Neural crest cell (in vitro differentiated cells): ENCODE results near the gene PALS1. TPM values are rescaled to one million over a fixed set of nuclear protein-coding genes. Genes with fewer than 3 reads are reported as not detected.
A peak's percentile ranks its signal among the peaks of the same experiment; 100 is the strongest.

ENCODE experiments used
- DNase-seq: peaks from one replicate; pipeline ENCODE4 v3.0.0; 2021; ENCODE audit warnings: low read depth, mixed read lengths, low spot score
- H3K27ac Mint-ChIP-seq: one replicate; pipeline ENCODE4 v1.8.0; 2021; ENCODE audit warnings: mild to moderate bottlenecking, mixed read lengths; ENCODE audit not compliant: unreplicated experiment
- H3K27me3 Mint-ChIP-seq: 2 replicates; pipeline ENCODE4 v1.8.0; 2021; ENCODE audit warnings: low read depth, mild to moderate bottlenecking, mixed read lengths
- H3K36me3 Mint-ChIP-seq: 2 replicates; pipeline ENCODE4 v1.8.0; 2021; ENCODE audit warnings: low read depth, mild to moderate bottlenecking, mixed read lengths
- H3K4me1 Mint-ChIP-seq: 2 replicates; pipeline ENCODE4 v1.8.0; 2021; ENCODE audit warnings: mixed read lengths
- H3K4me3 Mint-ChIP-seq: one replicate; pipeline ENCODE4 v1.8.0; 2021; ENCODE audit warnings: mild to moderate bottlenecking, mixed read lengths
- H3K9me3 Mint-ChIP-seq: 2 replicates; pipeline ENCODE4 v1.8.0; 2021; ENCODE audit warnings: mixed read lengths
- total RNA-seq: library from RNA; stranded (reverse); gene quantifications from 2 replicates; pipeline ENCODE4 v1.2.1, GENCODE V29; 2021
- TF ChIP-seq, protein P1 (sequence below): fragments of 200-600 bp; sonication (generic); conservative IDR thresholded peaks from 2 replicates; pipeline ENCODE4 v1.5.0; 2021; ENCODE audit warnings: antibody characterized with exemption, mild to moderate bottlenecking

PALS1 gene
- total RNA-seq, 1 donor from 2014 or later, result 34.5 TPM

- no peak overlapping the region for H3K27ac Mint-ChIP-seq
- peaks cover 27% of the 10 kb centered on the region for H3K4me1 Mint-ChIP-seq
These were observed 34.9 kb downstream of the PALS1 start for GRCh38 chr14:67276131-67276530.

DNA sequence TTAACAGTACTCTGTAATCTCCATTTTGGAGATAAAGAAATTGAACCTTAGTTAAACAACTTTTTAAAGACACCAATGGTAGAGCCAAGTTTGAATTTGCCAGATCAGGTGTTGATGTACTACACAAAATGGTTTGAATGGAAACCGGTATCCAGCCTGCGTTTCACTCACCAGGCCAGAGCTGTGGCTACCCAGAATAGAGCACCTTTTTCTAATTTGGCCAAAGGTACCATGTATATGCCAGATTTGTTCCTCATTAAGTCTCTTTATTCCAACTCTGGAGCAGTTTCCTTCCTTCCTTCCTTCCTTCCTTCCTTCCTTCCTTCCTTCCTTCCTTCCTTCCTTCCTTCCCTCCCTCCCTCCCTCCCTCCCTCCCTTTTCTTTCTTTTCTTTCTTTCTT, 39.3 kb downstream of the PALS1 start:
- H3K27me3 Mint-ChIP-seq, result no peaks in the 10 kb centered on the region
- no peak for DNase-seq
- H3K36me3 Mint-ChIP-seq, result peaks cover 11% of the 10 kb centered on the region
- H3K4me1 Mint-ChIP-seq, result peaks cover 15% of the 10 kb centered on the region
- no peak overlapping the region for H3K27ac Mint-ChIP-seq
- H3K4me3 Mint-ChIP-seq, result no peak overlapping the region
- TF ChIP-seq, protein P1, sequence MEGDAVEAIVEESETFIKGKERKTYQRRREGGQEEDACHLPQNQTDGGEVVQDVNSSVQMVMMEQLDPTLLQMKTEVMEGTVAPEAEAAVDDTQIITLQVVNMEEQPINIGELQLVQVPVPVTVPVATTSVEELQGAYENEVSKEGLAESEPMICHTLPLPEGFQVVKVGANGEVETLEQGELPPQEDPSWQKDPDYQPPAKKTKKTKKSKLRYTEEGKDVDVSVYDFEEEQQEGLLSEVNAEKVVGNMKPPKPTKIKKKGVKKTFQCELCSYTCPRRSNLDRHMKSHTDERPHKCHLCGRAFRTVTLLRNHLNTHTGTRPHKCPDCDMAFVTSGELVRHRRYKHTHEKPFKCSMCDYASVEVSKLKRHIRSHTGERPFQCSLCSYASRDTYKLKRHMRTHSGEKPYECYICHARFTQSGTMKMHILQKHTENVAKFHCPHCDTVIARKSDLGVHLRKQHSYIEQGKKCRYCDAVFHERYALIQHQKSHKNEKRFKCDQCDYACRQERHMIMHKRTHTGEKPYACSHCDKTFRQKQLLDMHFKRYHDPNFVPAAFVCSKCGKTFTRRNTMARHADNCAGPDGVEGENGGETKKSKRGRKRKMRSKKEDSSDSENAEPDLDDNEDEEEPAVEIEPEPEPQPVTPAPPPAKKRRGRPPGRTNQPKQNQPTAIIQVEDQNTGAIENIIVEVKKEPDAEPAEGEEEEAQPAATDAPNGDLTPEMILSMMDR, result no peak
- H3K9me3 Mint-ChIP-seq, result no peaks in the 10 kb centered on the region

More at GRCh38 chr14:67276131-67276530, 34.9 kb downstream of the PALS1 start:
- Mint-ChIP-seq H3K4me3 (no peak overlapping the region), H3K9me3 (no peaks in the 10 kb centered on the region), H3K36me3 (peaks cover 29% of the 10 kb centered on the region), H3K27me3 (no peaks in the 10 kb centered on the region)
- no peak for DNase-seq
- TF ChIP-seq, protein P1, result no peak

DNA sequence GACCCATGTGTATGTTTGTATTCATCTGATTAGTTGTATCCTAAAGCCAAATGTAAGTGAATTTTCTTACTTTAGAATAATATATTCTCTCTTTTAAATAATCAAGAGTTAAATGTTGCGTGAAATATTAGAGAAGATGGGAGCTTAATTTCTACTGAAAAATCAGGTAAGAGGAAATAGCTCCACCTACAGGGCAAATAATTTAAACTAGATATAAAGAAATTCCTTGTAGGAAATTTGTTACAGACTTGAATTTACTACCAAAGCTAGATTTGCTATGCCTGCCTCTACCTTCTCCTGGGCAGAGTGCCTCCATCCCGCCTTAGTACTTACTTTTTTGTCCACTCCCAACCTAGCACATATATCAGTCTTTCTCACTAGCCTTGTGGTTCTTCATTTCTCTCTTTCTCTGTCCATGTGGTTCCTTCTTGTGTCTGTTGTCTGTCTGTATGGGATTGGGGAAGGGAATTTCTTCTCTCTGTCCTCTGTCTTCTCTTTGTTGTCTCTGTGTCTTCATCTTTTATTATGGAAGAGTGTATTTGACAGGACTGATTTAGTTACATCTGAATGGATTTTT, 44.7 kb downstream of the PALS1 start:
- Mint-ChIP-seq H3K27me3 (no peaks in the 10 kb centered on the region), H3K9me3 (no peaks in the 10 kb centered on the region), H3K4me3 (no peak overlapping the region), H3K27ac (no peak overlapping the region), H3K4me1 (peaks cover 4% of the 10 kb centered on the region), H3K36me3 (peaks cover 2% of the 10 kb centered on the region)
- no peak for DNase-seq
- TF ChIP-seq, protein P1, result peak; percentile 76

Other genes starting within 250 kb of the PALS1 start
- gene GARIN2, start 52.0 kb upstream of the PALS1 start, total RNA-seq, result 0.12 and 0.30 TPM in 2 replicates
- gene ATP6V1D, start 118.4 kb downstream of the PALS1 start, total RNA-seq, result 51.2 and 52.9 TPM in 2 replicates
- gene EIF2S1, start 118.9 kb downstream of the PALS1 start, total RNA-seq, result 108 and 115 TPM in 2 replicates
- not detected in 2 replicates for gene PLEK2, start 170.7 kb downstream of the PALS1 start, total RNA-seq
- 5.2 and 5.9 TPM in 2 replicates for gene TMEM229B, start 247.3 kb downstream of the PALS1 start, total RNA-seq